Transverse colon (tissue), 4 donors: ENCODE data around the gene TMEM174. TPM values are rescaled to one million over a fixed set of nuclear protein-coding genes. Genes with fewer than 3 reads are reported as not detected.

Source experiments
- DNase-seq: peaks from one replicate; pipeline ENCODE4 v3.0.0-alpha.2; 2019
- H3K27ac ChIP-seq, 4 donors: fragments of 200-600 bp; sonication (generic); 2 replicates each; pipeline ENCODE4 v1.5.1; 2016 to 2018; ENCODE audit warnings: inconsistent platforms in 4 of 4
- H3K27me3 ChIP-seq: fragments of 200-600 bp; sonication (generic); 2 replicates; pipeline ENCODE4 v1.5.1; 2017; ENCODE audit warnings: inconsistent platforms
- H3K36me3 ChIP-seq, 4 donors: fragments of 200-600 bp; sonication (generic); 2 replicates each; pipeline ENCODE4 v1.5.1; 2017 to 2019; ENCODE audit warnings: inconsistent platforms in 4 of 4
- H3K4me1 ChIP-seq, 4 donors: fragments of 200-600 bp; sonication (generic); 2 replicates each; pipeline ENCODE4 v1.5.1; 2017 to 2020; ENCODE audit warnings: inconsistent platforms in 4 of 4
- H3K4me3 ChIP-seq, 4 donors: fragments of 200-600 bp; sonication (generic); 1 replicate in 1 of 4; 2 replicates in 3 of 4; pipeline versions ENCODE4 v1.5.1 to v1.6.1; 2017 to 2019; ENCODE audit warnings: inconsistent platforms in 4 of 4
- H3K9me3 ChIP-seq, 2 donors: fragments of 200-600 bp; sonication (generic); 2 replicates each; pipeline ENCODE4 v1.5.1; 2017 to 2019; ENCODE audit warnings: inconsistent platforms in 2 of 2
- EP300 ChIP-seq: sonication (generic); formaldehyde crosslinking; IDR thresholded peaks from one replicate; pipeline ENCODE4 v1.6.1; 2017; ENCODE audit warnings: antibody characterized with exemption, low read depth
- POLR2A ChIP-seq: fragments of 450-650 bp; IDR thresholded peaks from one replicate; pipeline ENCODE4 v1.6.1; 2016; ENCODE audit warnings: antibody characterized with exemption, mild to moderate bottlenecking, moderate library complexity
- POLR2AphosphoS5 ChIP-seq, 3 donors: sonication (generic); formaldehyde crosslinking; IDR thresholded peaks; one replicate each; pipeline ENCODE4 v1.6.1; 2016; ENCODE audit warnings: antibody characterized with exemption in 3 of 3
- WGBS, 2 donors: methylation state at CpG; one replicate each; pipeline ENCODE4 v1.1.5; 2018; ENCODE audit warnings: low coverage in 1 of 2; 5-methylcytosine and 5-hydroxymethylcytosine counted together
- in situ Hi-C, 4 donors: fragments of 200-750 bp; cut with MboI; loops; one replicate each; pipeline versions ENCODE4 v1.15.0 to v1.15.1; 2017; ENCODE audit warnings: low sequenced_read_pairs in 3 of 4, low pct_ligation_motif_present in 1 of 4, low pct_unique_long_range_greater_than_20kb in 1 of 4
- intact Hi-C: fragments of 100-400 bp; cut with DNase I; formaldehyde crosslinking; loops from one replicate; pipeline ENCODE4 v1.15.1; 2023; ENCODE audit warnings: low total_unique reads
- total RNA-seq, 4 donors: library from RNA; depleted of rRNA; stranded (reverse); fragments of >200 nt; gene quantifications; one replicate each; pipeline ENCODE4 v1.1.0, GENCODE V29; 2016
- TF ChIP-seq, protein P1 (sequence below), 5 experiments: fragments of 200-600 bp in 3 of 5; fragments of 450-650 bp in 2 of 5; sonication (generic) in 3 of 5; IDR thresholded peaks; 1 replicate in 2 of 5; 2 replicates in 3 of 5; pipeline ENCODE4 v1.5.1; 2016 to 2017; ENCODE audit warnings: antibody characterized with exemption in 5 of 5, inconsistent platforms in 3 of 5, mild to moderate bottlenecking in 2 of 5, moderate library complexity in 1 of 5

Gene TMEM174
- total RNA-seq, 4 donors from 2014 or later, result 0.64 TPM; not detected in 3

DNA sequence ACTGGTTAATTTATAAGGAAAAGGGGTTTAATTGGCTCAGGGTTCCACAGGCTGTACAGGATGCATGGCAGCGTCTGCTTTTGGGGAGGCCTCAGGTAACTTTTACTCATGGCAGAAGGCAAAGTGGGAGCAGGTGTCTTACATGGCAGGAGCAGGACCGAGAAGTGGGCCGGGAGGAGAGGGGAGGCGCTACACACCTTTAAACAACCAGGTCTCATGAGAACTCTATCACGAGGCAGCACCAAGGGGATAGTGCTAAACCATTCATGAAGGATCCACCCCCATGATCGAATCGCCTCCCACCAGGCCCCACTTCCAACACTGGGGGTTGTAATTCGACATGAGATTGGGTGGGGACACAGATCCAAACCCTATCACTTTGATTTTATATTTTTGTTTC, 31.0 kb upstream of the TMEM174 start:
- in situ Hi-C loops, result no loop called here

DNA sequence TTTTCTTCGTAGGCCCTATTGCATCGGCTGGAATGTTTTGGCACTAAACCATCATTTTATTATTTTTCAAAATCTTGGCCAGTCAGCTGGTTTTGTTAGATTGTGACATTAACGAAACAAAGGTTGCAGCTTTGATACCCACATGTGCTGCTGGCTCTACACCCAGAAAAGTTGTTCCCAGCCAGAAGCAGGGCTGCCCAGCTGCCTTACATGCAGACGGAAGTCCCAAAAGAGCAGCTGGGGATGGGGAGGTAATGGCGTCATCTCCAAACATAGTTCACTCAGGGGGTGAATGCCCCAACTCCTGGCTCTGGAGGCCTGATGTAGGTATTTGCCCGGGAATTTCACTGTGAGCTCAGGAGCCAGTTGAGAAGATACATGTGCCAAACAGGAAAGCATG, 29.3 kb upstream of the TMEM174 start:
- intact Hi-C loops, result no loop called here

More for the DNA sequence above, 31.0 kb upstream of the TMEM174 start:
- intact Hi-C loops, result no loop called here
- no peaks in the 10 kb centered on the region for H3K36me3 ChIP-seq
- H3K4me3 ChIP-seq, result no peak overlapping the region
- WGBS, 2 donors, result 66% methylated on average over 5 to 8 of the region's 8 CpGs
- H3K4me1 ChIP-seq, result peaks cover 0 to 5% (median 1%) of the 10 kb centered on the region in 4 donors
- TF ChIP-seq, protein P1, sequence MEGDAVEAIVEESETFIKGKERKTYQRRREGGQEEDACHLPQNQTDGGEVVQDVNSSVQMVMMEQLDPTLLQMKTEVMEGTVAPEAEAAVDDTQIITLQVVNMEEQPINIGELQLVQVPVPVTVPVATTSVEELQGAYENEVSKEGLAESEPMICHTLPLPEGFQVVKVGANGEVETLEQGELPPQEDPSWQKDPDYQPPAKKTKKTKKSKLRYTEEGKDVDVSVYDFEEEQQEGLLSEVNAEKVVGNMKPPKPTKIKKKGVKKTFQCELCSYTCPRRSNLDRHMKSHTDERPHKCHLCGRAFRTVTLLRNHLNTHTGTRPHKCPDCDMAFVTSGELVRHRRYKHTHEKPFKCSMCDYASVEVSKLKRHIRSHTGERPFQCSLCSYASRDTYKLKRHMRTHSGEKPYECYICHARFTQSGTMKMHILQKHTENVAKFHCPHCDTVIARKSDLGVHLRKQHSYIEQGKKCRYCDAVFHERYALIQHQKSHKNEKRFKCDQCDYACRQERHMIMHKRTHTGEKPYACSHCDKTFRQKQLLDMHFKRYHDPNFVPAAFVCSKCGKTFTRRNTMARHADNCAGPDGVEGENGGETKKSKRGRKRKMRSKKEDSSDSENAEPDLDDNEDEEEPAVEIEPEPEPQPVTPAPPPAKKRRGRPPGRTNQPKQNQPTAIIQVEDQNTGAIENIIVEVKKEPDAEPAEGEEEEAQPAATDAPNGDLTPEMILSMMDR (IDR thresholded peaks at IDR 0.05), result no peak
- no peak for TF ChIP-seq POLR2A
- no peak for TF ChIP-seq POLR2AphosphoS5 (IDR thresholded peaks at IDR 0.05)
- TF ChIP-seq EP300, result no peak
- no peaks in the 10 kb centered on the region for H3K27me3 ChIP-seq
- no peaks in the 10 kb centered on the region for H3K9me3 ChIP-seq
- H3K27ac ChIP-seq, result no peak overlapping the region
- no peak for DNase-seq

GRCh38 chr5:73149540-73149939, 23.5 kb upstream of the TMEM174 start:
- no peaks in the 10 kb centered on the region for H3K9me3 ChIP-seq
- intact Hi-C loops (no loop called here), in situ Hi-C loops (no loop called here)
- TF ChIP-seq POLR2AphosphoS5 (IDR thresholded peaks at IDR 0.05) (no peak), EP300 (no peak)
- DNase-seq, result no peak
- H3K36me3 ChIP-seq, result no peaks in the 10 kb centered on the region
- H3K27me3 ChIP-seq, result no peaks in the 10 kb centered on the region
- no peak overlapping the region for H3K4me3 ChIP-seq
- H3K4me1 ChIP-seq, result peaks cover 0 to 12% (median 2%) of the 10 kb centered on the region in 4 donors
- H3K27ac ChIP-seq, result no peak overlapping the region
- 23 to 25% methylated on average over 1 to 3 of the region's 3 CpGs for WGBS, 2 donors

More for the DNA sequence above, 29.3 kb upstream of the TMEM174 start:
- no peaks in the 10 kb centered on the region for H3K27me3 ChIP-seq
- H3K4me1 ChIP-seq, result peaks cover 0 to 5% (median 1%) of the 10 kb centered on the region in 4 donors
- no peak overlapping the region for H3K27ac ChIP-seq
- TF ChIP-seq EP300, result no peak
- TF ChIP-seq POLR2A, result no peak
- TF ChIP-seq POLR2AphosphoS5 (IDR thresholded peaks at IDR 0.05), result no peak
- TF ChIP-seq, protein P1 (IDR thresholded peaks at IDR 0.05), result no peak
- no peaks in the 10 kb centered on the region for H3K36me3 ChIP-seq
- no peaks in the 10 kb centered on the region for H3K9me3 ChIP-seq
- in situ Hi-C loops, result no loop called here
- H3K4me3 ChIP-seq, result no peak overlapping the region
- WGBS, 2 donors, result 77 to 91% methylated on average over 4 to 6 of the region's 6 CpGs
- DNase-seq, result no peak

DNA sequence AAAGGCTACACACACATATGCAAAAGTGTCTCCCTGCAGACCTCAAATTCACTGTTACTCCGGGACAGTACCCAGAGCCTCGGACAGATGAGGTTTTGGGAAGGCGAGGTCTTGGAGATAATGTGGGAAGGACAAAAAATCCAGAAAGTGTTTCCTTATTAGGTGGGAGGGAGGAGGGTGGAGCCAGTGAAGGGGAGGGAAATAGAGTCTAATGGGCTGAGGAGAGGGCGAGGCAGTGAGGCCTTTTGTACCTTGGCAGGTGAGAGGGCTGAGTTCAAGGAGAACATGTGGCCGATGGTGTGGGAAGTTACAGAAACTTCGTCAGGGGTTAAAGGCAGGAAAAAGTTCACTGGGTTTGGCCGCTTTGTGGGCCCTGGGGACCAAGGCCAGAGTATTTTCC, 22.1 kb upstream of the TMEM174 start:
- Histone ChIP-seq H3K4me3 (no peak overlapping the region), H3K27ac (no peak overlapping the region), H3K27me3 (no peaks in the 10 kb centered on the region), H3K36me3 (no peaks in the 10 kb centered on the region), H3K4me1 (peaks cover 0 to 12% (median 2%) of the 10 kb centered on the region in 4 donors), H3K9me3 (no peaks in the 10 kb centered on the region)
- 49 to 59% methylated on average over 3 to 7 of the region's 7 CpGs for WGBS, 2 donors
- intact Hi-C loops (no loop called here), in situ Hi-C loops (no loop called here)
- TF ChIP-seq, protein P1 (IDR thresholded peaks at IDR 0.05), result no peak
- no peak for TF ChIP-seq POLR2A
- TF ChIP-seq POLR2AphosphoS5 (IDR thresholded peaks at IDR 0.05), result no peak
- TF ChIP-seq EP300, result no peak
- DNase-seq, result peak; percentile 21
